H9 (cell line): Measurements from ENCODE around the gene DCTN5. TPM values are rescaled to one million over a fixed set of nuclear protein-coding genes. Genes with fewer than 3 reads are reported as not detected.

Experiments
- DNase-seq: peaks from one replicate; pipeline ENCODE4 v3.0.0-alpha.2; 2017
- H2AFZ ChIP-seq: one replicate; pipeline ENCODE4 v1.6.1; 2013; ENCODE audit warnings: mild to moderate bottlenecking, low read length, control low read depth, moderate library complexity
- H2AK5ac ChIP-seq: 2 replicates; pipeline ENCODE4 v1.6.1; 2013; ENCODE audit warnings: low read length, control low read depth, mixed read lengths; ENCODE audit not compliant: insufficient read length
- H2BK120ac ChIP-seq: one replicate; pipeline ENCODE4 v1.6.1; 2013; ENCODE audit warnings: low read depth, mild to moderate bottlenecking, low read length, control low read depth, inconsistent platforms; ENCODE audit not compliant: poor library complexity, severe bottlenecking
- H2BK12ac ChIP-seq: 2 replicates; pipeline ENCODE4 v1.6.1; 2013; ENCODE audit warnings: low read length, control low read depth, mixed read lengths, low read depth; ENCODE audit not compliant: insufficient read length
- H2BK15ac ChIP-seq: 2 replicates; pipeline ENCODE4 v1.6.1; 2013; ENCODE audit warnings: low read depth, low read length, control low read depth
- H2BK20ac ChIP-seq: one replicate; pipeline ENCODE4 v1.6.1; 2013; ENCODE audit warnings: low read depth, mild to moderate bottlenecking, low read length, control low read depth, inconsistent platforms; ENCODE audit not compliant: poor library complexity, severe bottlenecking
- H2BK5ac ChIP-seq: 2 replicates; pipeline ENCODE4 v1.6.1; 2013; ENCODE audit warnings: low read length, control low read depth, mixed read lengths; ENCODE audit not compliant: insufficient read length
- H3K14ac ChIP-seq: 2 replicates; pipeline ENCODE4 v1.6.1; 2013; ENCODE audit warnings: low read length, control low read depth; ENCODE audit not compliant: insufficient read depth
- H3K18ac ChIP-seq: 2 replicates; pipeline ENCODE4 v1.6.1; 2013; ENCODE audit warnings: low read depth, mild to moderate bottlenecking, mixed read lengths, low read length, control low read depth; ENCODE audit not compliant: insufficient read length
- H3K23ac ChIP-seq: 2 replicates; pipeline ENCODE4 v1.6.1; 2013; ENCODE audit warnings: low read length, control low read depth, mixed read lengths, low read depth; ENCODE audit not compliant: insufficient read length
- H3K23me2 ChIP-seq: 2 replicates; pipeline ENCODE4 v1.6.1; 2013; ENCODE audit warnings: low read depth, mild to moderate bottlenecking, mixed read lengths, low read length, control low read depth; ENCODE audit not compliant: insufficient read length, poor library complexity, severe bottlenecking
- H3K27ac ChIP-seq: 2 replicates; pipeline ENCODE4 v1.5.1; 2013; ENCODE audit warnings: low read length, control low read depth, mixed read lengths, low read depth; ENCODE audit not compliant: insufficient read length
- H3K27me3 ChIP-seq: 2 replicates; pipeline ENCODE4 v1.6.1; 2013; ENCODE audit warnings: low read length, control low read depth, inconsistent platforms; ENCODE audit not compliant: insufficient read depth
- H3K4ac ChIP-seq: 2 replicates; pipeline ENCODE4 v1.6.1; 2013; ENCODE audit warnings: low read depth, mild to moderate bottlenecking, control low read depth, inconsistent platforms, low read length, moderate library complexity
- H3K4me1 ChIP-seq: 2 replicates; pipeline ENCODE4 v1.6.1; 2013; ENCODE audit warnings: low read length, control low read depth, inconsistent platforms; ENCODE audit not compliant: insufficient read depth
- H3K4me2 ChIP-seq: 2 replicates; pipeline ENCODE4 v1.6.1; 2013; ENCODE audit warnings: low read length, control low read depth, mixed read lengths; ENCODE audit not compliant: insufficient read length, insufficient read depth
- H3K56ac ChIP-seq: 2 replicates; pipeline ENCODE4 v1.6.1; 2013; ENCODE audit warnings: low read depth, mild to moderate bottlenecking, mixed read lengths, low read length, control low read depth; ENCODE audit not compliant: insufficient read length
- H3K79me1 ChIP-seq: 2 replicates; pipeline ENCODE4 v1.6.1; 2013; ENCODE audit warnings: low read depth, mild to moderate bottlenecking, moderate library complexity, low read length, control low read depth, inconsistent platforms; ENCODE audit not compliant: insufficient read depth, poor library complexity, severe bottlenecking
- H3K79me2 ChIP-seq: 2 replicates; pipeline ENCODE4 v1.6.1; 2013; ENCODE audit warnings: low read length, control low read depth, inconsistent platforms; ENCODE audit not compliant: insufficient read depth
- H3K9ac ChIP-seq: 2 replicates; pipeline ENCODE4 v1.6.1; 2013; ENCODE audit warnings: low read length, control low read depth, mixed read lengths; ENCODE audit not compliant: insufficient read length; ENCODE audit errors: extremely low read depth
- H3K9me3 ChIP-seq: one replicate; pipeline ENCODE4 v1.6.1; 2013; ENCODE audit warnings: low read depth, low read length, inconsistent platforms; ENCODE audit not compliant: control insufficient read depth
- H3T11ph ChIP-seq: one replicate; pipeline ENCODE4 v1.6.1; 2013; ENCODE audit warnings: mild to moderate bottlenecking, low read length, control low read depth, inconsistent platforms
- H4K20me1 ChIP-seq: one replicate; pipeline ENCODE4 v1.6.1; 2013; ENCODE audit not compliant: control insufficient read depth, insufficient read length, insufficient read depth
- H4K5ac ChIP-seq: 2 replicates; pipeline ENCODE4 v1.6.1; 2013; ENCODE audit warnings: low read depth, mild to moderate bottlenecking, mixed read lengths, low read length, control low read depth; ENCODE audit not compliant: insufficient read length
- H4K8ac ChIP-seq: replicated peaks from 2 replicates; pipeline ENCODE4 v1.6.1; 2013; ENCODE audit warnings: low read length, control low read depth, mixed read lengths, low read depth; ENCODE audit not compliant: insufficient read length
- H4K91ac ChIP-seq: 2 replicates; pipeline ENCODE4 v1.6.1; 2013; ENCODE audit warnings: low read depth, mild to moderate bottlenecking, moderate library complexity, mixed read lengths, low read length, control low read depth; ENCODE audit not compliant: insufficient read length
- H3K27ac Mint-ChIP-seq, 3 experiments: 2 replicates in 2 of 3; 3 replicates in 1 of 3; pipeline ENCODE4 v1.8.0; 2020 to 2021; ENCODE audit warnings: mixed read lengths in 3 of 3, mild to moderate bottlenecking in 1 of 3, moderate library complexity in 1 of 3
- H3K27me3 Mint-ChIP-seq: 2 replicates; pipeline ENCODE4 v1.8.0; 2021; ENCODE audit warnings: low read depth, mild to moderate bottlenecking, moderate library complexity, mixed read lengths
- H3K36me3 Mint-ChIP-seq, 3 experiments: 2 replicates in 2 of 3; 3 replicates in 1 of 3; pipeline ENCODE4 v1.8.0; 2020 to 2021; ENCODE audit warnings: low read depth in 3 of 3, mixed read lengths in 3 of 3; ENCODE audit not compliant: insufficient read depth in 1 of 3
- H3K4me1 Mint-ChIP-seq, 2 experiments: 2 replicates each; pipeline ENCODE4 v1.8.0; 2020; ENCODE audit warnings: mixed read lengths in 2 of 2
- H3K4me3 Mint-ChIP-seq, 2 experiments: 2 replicates in 1 of 2; 3 replicates in 1 of 2; pipeline ENCODE4 v1.8.0; 2020 to 2021; ENCODE audit warnings: mild to moderate bottlenecking in 2 of 2, mixed read lengths in 2 of 2, moderate library complexity in 1 of 2
- H3K9me3 Mint-ChIP-seq, 2 experiments: 2 replicates in 1 of 2; 3 replicates in 1 of 2; pipeline ENCODE4 v1.8.0; 2020; ENCODE audit warnings: mild to moderate bottlenecking in 2 of 2, mixed read lengths in 2 of 2, moderate library complexity in 1 of 2
- CTCF ChIP-seq: fragments of 200-600 bp; sonication (generic); conservative IDR thresholded peaks from 3 replicates; pipeline ENCODE4 v1.8.0; 2021; ENCODE audit warnings: antibody characterized with exemption, mild to moderate bottlenecking
- WGBS: extraction: QIAGEN DNeasy Blood & Tissue Kit; methylation state at CpG from one replicate; pipeline ENCODE4 v1.1.7; 2013; ENCODE audit warnings: missing lambda C conversion rate, low lambda C conversion rate, mixed read lengths; ENCODE audit not compliant: insufficient read length; ENCODE audit errors: extremely low coverage; 5-methylcytosine and 5-hydroxymethylcytosine counted together
- total RNA-seq: library from RNA; stranded (reverse); gene quantifications from 2 replicates; pipeline ENCODE4 v1.2.1, GENCODE V29; 2021

DCTN5 gene
- total RNA-seq, 1 experiment from 2014 or later: 114 TPM

- Histone ChIP-seq H3K79me2 (peaks cover 23% of the 10 kb centered on the region; the same call in 1 of the 2 replicates), H3K23me2 (peaks cover 12% of the 10 kb centered on the region), H3K9me3 (no peaks in the 10 kb centered on the region), H3K4me2 (peak overlapping the region; percentile 100), H4K20me1 (no peaks in the 10 kb centered on the region), H3K79me1 (peaks cover 18% of the 10 kb centered on the region), H3K4ac (no peak overlapping the region), H3K27me3 (no peaks in the 10 kb centered on the region), H4K8ac (no peak overlapping the region), H2AFZ (no peak overlapping the region), H3K14ac (peak overlapping the region; percentile 93), H2AK5ac (no peak overlapping the region), H3K27ac (no peak overlapping the region), H3K9ac (peak overlapping the region; percentile 91), H2BK12ac (no peak overlapping the region), H3T11ph (no peak overlapping the region), H2BK15ac (no peak overlapping the region), H4K91ac (peak overlapping the region; percentile 34), H2BK5ac (peak overlapping the region; percentile 16), H3K23ac (no peak overlapping the region), H3K18ac (peak overlapping the region; percentile 43), H3K4me1 (no peaks in the 10 kb centered on the region; the same call in 1 of the 2 replicates), H4K5ac (no peak overlapping the region), H3K56ac (no peak overlapping the region), H2BK20ac (no peak overlapping the region), H2BK120ac (no peak overlapping the region)
- Mint-ChIP-seq H3K27ac (peak overlapping the region; percentile 15 to 96 (median 89); a peak in 5 of 7 replicates), H3K9me3 (no peaks in the 10 kb centered on the region), H3K36me3 (peaks cover 35 to 60% (median 45%) of the 10 kb centered on the region in 3 experiments), H3K4me3 (peak overlapping the region; percentile 98 to 100), H3K27me3 (no peaks in the 10 kb centered on the region; the same call in 1 of the 2 replicates), H3K4me1 (peaks cover 18 to 24% of the 10 kb centered on the region in 2 experiments)
- DNase-seq: peak; percentile 41
- no CpG with 5 or more reads among the region's 24 CpGs for WGBS
- no peak for TF ChIP-seq CTCF
Observed at GRCh38 chr16:23679274-23679985, 38.2 kb downstream of the DCTN5 start.
